ENCODE results near the gene GBE1.
"Not testable (repeated sequence)": the region's sequence is repeated elsewhere in the genome, so short reads cannot be mapped to it uniquely, and the experiment has no call there.

Gene GBE1

GRCh38 chr3:81516042-81516441 lies 245.4 kb downstream of the GBE1 start:
- DNase-seq, result no peak

GRCh38 chr3:81513591-81513990 lies 247.9 kb downstream of the GBE1 start:
- no peak for DNase-seq

- no peak for DNase-seq
These were observed 258.4 kb downstream of the GBE1 start for GRCh38 chr3:81503026-81503425.

- no peak for DNase-seq
These were observed 259.2 kb downstream of the GBE1 start for GRCh38 chr3:81502236-81502635.

GRCh38 chr3:81500039-81500438 lies 261.4 kb downstream of the GBE1 start:
- DNase-seq, result no peak

- no peak for DNase-seq
These were observed 263.7 kb downstream of the GBE1 start for GRCh38 chr3:81497572-81498251.

- no peak for DNase-seq
These were observed 264.9 kb downstream of the GBE1 start for GRCh38 chr3:81496407-81497104.

GRCh38 chr3:81492471-81492870 lies 269.0 kb downstream of the GBE1 start:
- DNase-seq, result not testable (repeated sequence)

- DNase-seq, result no peak
These were observed 269.4 kb downstream of the GBE1 start for GRCh38 chr3:81492040-81492439.

GRCh38 chr3:81490541-81491288 lies 270.7 kb downstream of the GBE1 start:
- peak; percentile 78 for DNase-seq

GRCh38 chr3:81485444-81485865 lies 276.0 kb downstream of the GBE1 start:
- no peak for DNase-seq

- no peak for DNase-seq
These were observed 276.9 kb downstream of the GBE1 start for GRCh38 chr3:81484520-81484919.

GRCh38 chr3:81483046-81483445 lies 278.4 kb downstream of the GBE1 start:
- no peak for DNase-seq

GRCh38 chr3:81477740-81478139 lies 283.7 kb downstream of the GBE1 start:
- DNase-seq, result no peak

- DNase-seq, result no peak
These were observed 284.8 kb downstream of the GBE1 start for GRCh38 chr3:81476692-81477091.

GRCh38 chr3:81472600-81473362 lies 288.7 kb downstream of the GBE1 start:
- no peak for DNase-seq

GRCh38 chr3:81470524-81471278 lies 290.7 kb downstream of the GBE1 start:
- DNase-seq, result no peak

GRCh38 chr3:81468391-81468790 lies 293.1 kb downstream of the GBE1 start:
- no peak for DNase-seq

- no peak for DNase-seq
These were observed 295.3 kb downstream of the GBE1 start for GRCh38 chr3:81466201-81466560.

- no peak for DNase-seq
These were observed 295.8 kb downstream of the GBE1 start for GRCh38 chr3:81465510-81466200.

GRCh38 chr3:81463781-81464180 lies 297.7 kb downstream of the GBE1 start:
- no peak for DNase-seq

- DNase-seq, result peak; percentile 30
These were observed 298.5 kb downstream of the GBE1 start for GRCh38 chr3:81462921-81463320.

Data from DMS53 (cell line).